T follicular helper cell (primary cell): ENCODE results near the gene CIC.
A peak's percentile ranks its signal among the peaks of the same experiment; 100 is the strongest.

Experiments
- DNase-seq: peaks from one replicate; pipeline ENCODE4 v3.0.0-alpha.2; 2020; ENCODE audit warnings: low read depth
- total RNA-seq, 2 experiments: gene quantifications; one replicate each; lab custom pipeline; 2026; lab: John Stamatoyannopoulos, UW

Gene CIC
- total RNA-seq: 73.8 to 142 reads per million in 2 experiments

GRCh38 chr19:42268704-42269477 is at the start of gene CIC:
TSS of gene CIC (plus strand) at chr19:42269252. CDS start at chr19:42271784, 2,532 bp downstream.
- DNase-seq: peak; percentile 99

GRCh38 chr19:42219812-42220750 is 49.0 kb upstream of the CIC start, which contains the start of gene ZNF526:
TSS of gene ZNF526 (plus strand) at chr19:42220312. CDS start at chr19:42224404, 4,092 bp downstream.
- peak; percentile 94 for DNase-seq

- no peak for DNase-seq
Observed at GRCh38 chr19:42220751-42221097, 48.3 kb upstream of the CIC start.

- no peak for DNase-seq
Observed at GRCh38 chr19:42224940-42225717, 43.9 kb upstream of the CIC start.

GRCh38 chr19:42225718-42226292 is 43.2 kb upstream of the CIC start:
- DNase-seq: no peak

- DNase-seq: no peak
Observed at GRCh38 chr19:42226886-42227285, 42.2 kb upstream of the CIC start.

- no peak for DNase-seq
Observed at GRCh38 chr19:42228641-42229040, 40.4 kb upstream of the CIC start.

GRCh38 chr19:42229301-42229854 is 39.7 kb upstream of the CIC start:
- no peak for DNase-seq

- DNase-seq: no peak
Observed at GRCh38 chr19:42229855-42230351, 39.1 kb upstream of the CIC start.

GRCh38 chr19:42230571-42230970 is 38.5 kb upstream of the CIC start:
- no peak for DNase-seq

- DNase-seq: no peak
Observed at GRCh38 chr19:42232435-42232834, 36.6 kb upstream of the CIC start.

GRCh38 chr19:42233106-42233505 is 35.9 kb upstream of the CIC start:
- DNase-seq: no peak

GRCh38 chr19:42233678-42234292 is 35.3 kb upstream of the CIC start:
- DNase-seq: no peak

GRCh38 chr19:42234364-42234763 is 34.7 kb upstream of the CIC start:
- no peak for DNase-seq

- no peak for DNase-seq
Observed at GRCh38 chr19:42235181-42235580, 33.9 kb upstream of the CIC start.

- no peak for DNase-seq
Observed at GRCh38 chr19:42239544-42240220, 29.4 kb upstream of the CIC start.

- no peak for DNase-seq
Observed at GRCh38 chr19:42241279-42241678, 27.8 kb upstream of the CIC start.

- no peak for DNase-seq
Observed at GRCh38 chr19:42242069-42242511, 27.0 kb upstream of the CIC start.

- DNase-seq: peak; percentile 96
Observed at GRCh38 chr19:42242512-42243409, 26.3 kb upstream of the CIC start, which contains the start of gene GSK3A. TSS of gene GSK3A (minus strand) at chr19:42242602. CDS start at chr19:42242465, 137 bp downstream.
